ENCODE measurements around the gene COIL. TPM values are rescaled to one million over a fixed set of nuclear protein-coding genes. Genes with fewer than 3 reads are reported as not detected.

Gene COIL
- total and polyA plus RNA-seq, 2 of the 13 experiments (the other 11 are each of a cell fraction or from before 2014, with no cell fraction given): 8.1 to 29.4 TPM

DNA sequence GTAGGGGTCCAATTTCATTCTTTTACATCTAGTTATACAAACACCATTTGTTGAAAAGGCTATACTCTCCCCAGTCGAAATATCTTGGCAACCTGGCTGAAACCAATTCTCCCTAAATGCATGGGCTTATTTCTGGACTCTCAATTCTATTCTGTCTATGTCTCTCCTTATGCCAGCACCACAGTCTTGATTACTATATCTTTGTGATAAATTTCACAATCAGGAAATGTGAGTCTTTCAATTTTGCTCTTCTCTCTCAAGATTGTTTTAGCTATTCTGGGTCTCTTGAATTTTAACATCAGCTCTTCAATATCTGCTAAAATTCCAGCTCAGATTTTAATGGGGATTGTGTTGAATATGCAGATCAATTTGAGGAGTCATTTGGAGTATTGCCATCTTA, 41.1 kb downstream of the COIL start:
- Histone ChIP-seq H3K27ac (ENCODE audit: extremely low read length, insufficient read depth, low read length) (no peak overlapping the region), H3K9ac (ENCODE audit: insufficient read depth, low read depth, low read length) (no peak overlapping the region), H3K4me3 (replicated peaks in 1 of 3; ENCODE audit: insufficient read depth in 1 of 3, low read depth in 2 of 3, low read length in 3 of 3) (no peak overlapping the region), H3K36me3 (replicated peaks in 1 of 2; ENCODE audit: control insufficient read depth in 1 of 2, insufficient read depth in 2 of 2, low read length in 2 of 2) (no peaks in the 10 kb centered on the region), H3K27me3 (ENCODE audit: control insufficient read depth in 1 of 2, insufficient read depth in 2 of 2, low read length in 2 of 2) (no peaks in the 10 kb centered on the region), H3K79me2 (ENCODE audit: insufficient read depth, low read length) (no peaks in the 10 kb centered on the region), H2AFZ (ENCODE audit: low read length) (no peak overlapping the region), H4K20me1 (ENCODE audit: insufficient read depth, low read length) (no peaks in the 10 kb centered on the region), H3K4me2 (ENCODE audit: low read depth, low read length) (no peak overlapping the region), H3K4me1 (ENCODE audit: insufficient read depth, low read length) (peaks cover 16% of the 10 kb centered on the region), H3K9me3 (ENCODE audit: low read length) (no peaks in the 10 kb centered on the region)
- ATAC-seq (no peak), FAIRE-seq (no peak), DNase-seq (ENCODE audit: low spot score) (no peak)
- 2% methylated on average over 1 of the region's 1 CpG for WGBS (ENCODE audit: low lambda C conversion rate)
- no TSS peak for BruUV-seq (replicated peaks)
- ChIA-PET POLR2A (no interaction called here), CTCF (ENCODE audit: low intra/inter-chr PET ratio, low total read pairs) (no interaction called here)
- TF ChIP-seq MYPOP (CRISPR knock-in tag; IDR thresholded peaks at IDR 0.05) (no peak), ATRX (CRISPR knock-in tag; IDR thresholded peaks at IDR 0.05; ENCODE audit: borderline replicate concordance) (no peak), ZNF883 (CRISPR knock-in tag; IDR thresholded peaks at IDR 0.05; ENCODE audit: not compliant biosample characterization) (no peak), EP300 (IDR thresholded peaks at IDR 0.05; ENCODE audit: low read depth in 2 of 2, low read length in 2 of 2) (no peak), EP300 (CRISPR knock-in tag; IDR thresholded peaks at IDR 0.05; ENCODE audit: borderline replicate concordance) (no peak), HMGXB3 (CRISPR knock-in tag; IDR thresholded peaks at IDR 0.05; ENCODE audit: borderline replicate concordance) (no peak), ZNF550 (CRISPR knock-in tag; IDR thresholded peaks at IDR 0.05; ENCODE audit: borderline replicate concordance) (no peak), ATF6 (CRISPR knock-in tag; conservative IDR thresholded peaks at IDR 0.05) (no peak), RBM39 (IDR thresholded peaks at IDR 0.05; ENCODE audit: low read depth, low read length, poor library complexity, severe bottlenecking) (no peak), PRMT3 (CRISPR knock-in tag; IDR thresholded peaks at IDR 0.05; ENCODE audit: borderline replicate concordance, low read depth) (no peak), MYNN (CRISPR knock-in tag; IDR thresholded peaks at IDR 0.05; ENCODE audit: low read depth) (no peak), ZBTB8A (CRISPR knock-in tag; IDR thresholded peaks at IDR 0.05; ENCODE audit: borderline replicate concordance, low read depth) (no peak), E2F5 (CRISPR knock-in tag; conservative IDR thresholded peaks at IDR 0.05) (no peak), NR2F2 (IDR thresholded peaks at IDR 0.05; ENCODE audit: borderline replicate concordance, low read depth) (no peak), ELF1 (CRISPR knock-in tag; IDR thresholded peaks at IDR 0.05) (no peak), RAD21 (CRISPR knock-in tag; IDR thresholded peaks at IDR 0.05) (no peak)
- in situ Hi-C loops (cut with HindIII; ENCODE audit: extremely low pct_ligation_motif_present, low pct_unique_long_range_greater_than_20kb): no loop called here
- intact Hi-C loops (cut with micrococcal nuclease; ENCODE audit: unreplicated experiment): no loop called here
